Activated T-cell treated with anti-CD3 and anti-CD28 coated beads for 24 hours (primary cell): ENCODE data around the gene PLD3.
A peak's percentile ranks its signal among the peaks of the same experiment; 100 is the strongest.

Experiments
- DNase-seq: peaks from one replicate; pipeline ENCODE4 v3.0.0-alpha.2; 2020; ENCODE audit warnings: low read depth

PLD3 gene, protein sequence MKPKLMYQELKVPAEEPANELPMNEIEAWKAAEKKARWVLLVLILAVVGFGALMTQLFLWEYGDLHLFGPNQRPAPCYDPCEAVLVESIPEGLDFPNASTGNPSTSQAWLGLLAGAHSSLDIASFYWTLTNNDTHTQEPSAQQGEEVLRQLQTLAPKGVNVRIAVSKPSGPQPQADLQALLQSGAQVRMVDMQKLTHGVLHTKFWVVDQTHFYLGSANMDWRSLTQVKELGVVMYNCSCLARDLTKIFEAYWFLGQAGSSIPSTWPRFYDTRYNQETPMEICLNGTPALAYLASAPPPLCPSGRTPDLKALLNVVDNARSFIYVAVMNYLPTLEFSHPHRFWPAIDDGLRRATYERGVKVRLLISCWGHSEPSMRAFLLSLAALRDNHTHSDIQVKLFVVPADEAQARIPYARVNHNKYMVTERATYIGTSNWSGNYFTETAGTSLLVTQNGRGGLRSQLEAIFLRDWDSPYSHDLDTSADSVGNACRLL

DNA sequence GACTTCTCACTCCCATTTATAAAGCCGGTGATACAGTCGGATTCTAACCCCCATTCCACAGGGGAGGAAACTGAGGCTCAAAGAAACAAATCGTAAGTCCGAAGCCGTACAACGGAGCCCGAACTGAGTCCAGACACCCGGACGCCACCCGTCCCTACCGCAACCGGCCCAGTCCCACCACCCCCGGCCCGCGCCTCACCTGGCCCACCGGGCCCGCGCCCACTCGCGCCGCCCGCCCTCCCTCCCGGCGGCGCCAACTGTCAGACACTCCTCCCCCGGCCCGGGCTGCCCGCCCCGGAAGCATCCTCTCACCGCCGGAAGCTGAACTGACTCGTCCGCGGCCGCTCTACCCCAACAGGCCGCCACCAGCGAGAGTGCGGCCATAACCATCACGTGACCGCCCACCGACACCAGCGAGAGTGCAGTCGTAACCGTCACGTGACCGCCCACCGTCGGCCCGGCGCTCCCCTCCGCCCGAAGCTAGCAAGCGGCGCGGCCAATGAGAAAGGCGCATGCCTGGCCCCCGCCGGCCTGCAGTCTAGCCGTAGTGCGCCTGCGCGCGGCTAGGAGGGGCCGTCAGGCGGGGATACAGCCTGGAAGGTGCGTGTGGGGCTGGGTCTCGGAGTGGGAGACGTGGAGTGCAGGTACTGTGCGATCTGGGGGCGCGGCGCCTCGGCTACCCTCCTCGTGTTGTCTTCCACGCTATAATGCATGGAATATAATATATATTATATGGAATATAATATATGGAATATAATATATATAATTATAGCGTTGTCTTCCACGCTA is at the start of gene PLD3, which contains the start of gene C19orf47:
Gene PLD3, plus strand, starts transcription at position 571 of the 789 bp plus-strand sequence. CDS start 17,789 bp downstream, outside the sequence.
Gene C19orf47, minus strand, starts transcription at position 273 of the 789 bp plus-strand sequence. CDS start 6,540 bp downstream, outside the sequence.
- peak; percentile 98 for DNase-seq

DNA sequence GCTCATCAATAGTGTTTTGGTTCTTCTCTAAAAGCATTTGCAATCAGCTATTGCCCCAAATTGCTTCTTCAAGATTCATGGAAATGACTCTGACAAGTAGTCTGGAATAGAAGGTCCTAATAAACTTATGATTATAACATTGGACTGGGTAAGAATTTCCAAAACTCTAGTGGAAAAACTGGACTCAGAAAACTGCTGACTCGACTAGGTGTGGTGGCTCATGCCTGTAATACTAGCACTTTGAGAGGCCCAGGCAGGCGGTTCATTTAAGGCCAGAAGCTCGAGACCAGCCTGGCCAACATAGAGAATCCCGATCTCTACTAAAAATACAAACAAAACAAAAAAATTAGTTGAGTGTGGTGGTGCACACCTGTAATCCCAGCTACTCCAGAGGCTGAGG is 47.8 kb upstream of the PLD3 start:
- no peak for DNase-seq

DNA sequence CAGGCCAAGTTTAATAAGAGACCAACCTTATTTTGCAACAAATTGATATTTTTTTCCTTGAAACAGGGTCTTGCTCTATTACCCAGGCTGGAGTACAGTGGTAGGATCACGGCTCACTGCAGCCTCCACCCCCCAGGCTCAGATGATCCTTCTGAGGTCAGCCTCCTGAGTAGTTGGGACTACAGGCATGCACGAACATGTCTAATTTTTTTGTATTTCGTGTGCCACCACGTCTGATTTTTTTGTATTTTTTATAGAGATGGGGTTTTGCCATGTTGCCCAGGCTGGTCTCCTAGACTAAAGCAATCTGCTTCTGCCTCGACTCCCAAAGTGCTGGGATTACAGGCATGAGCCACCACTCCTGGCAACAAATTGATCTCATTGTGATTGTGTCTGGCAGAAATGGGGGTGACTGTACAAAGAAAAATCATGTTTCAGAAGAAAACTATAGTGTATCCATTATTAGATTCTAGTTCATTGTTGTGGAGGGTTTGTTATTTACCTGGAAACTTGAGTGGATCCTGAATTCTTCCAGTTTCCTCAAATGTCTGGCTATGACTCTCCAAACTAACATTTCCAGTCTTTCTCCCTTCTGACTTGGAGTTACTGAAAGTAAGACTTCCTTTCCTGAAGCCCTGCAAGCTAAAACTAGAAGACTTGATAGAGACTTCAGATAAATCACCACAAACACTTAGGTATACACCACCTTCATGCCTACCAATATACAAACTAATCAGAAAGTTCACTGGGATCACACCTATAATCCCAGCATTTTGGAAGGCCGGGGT is 46.1 kb upstream of the PLD3 start:
- no peak for DNase-seq

DNA sequence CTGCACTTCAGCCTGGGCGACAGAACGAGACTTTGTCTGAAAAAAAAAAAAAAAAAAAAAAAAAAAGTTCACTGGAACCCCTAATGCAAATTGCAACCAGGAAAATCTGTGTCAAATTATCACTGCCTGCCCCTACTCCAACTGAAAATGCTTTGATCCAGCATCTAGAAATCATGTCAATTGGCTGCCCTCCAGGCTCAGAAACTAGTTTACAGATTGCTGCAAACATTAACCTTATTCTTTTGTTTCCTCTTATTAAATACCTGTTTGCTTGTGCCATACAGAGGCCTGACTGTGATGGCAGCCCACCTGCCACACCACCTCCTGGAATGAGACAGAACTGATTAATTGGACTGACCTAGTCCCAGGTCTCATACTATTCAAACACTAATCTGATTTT is 44.7 kb upstream of the PLD3 start:
- DNase-seq = no peak

DNA sequence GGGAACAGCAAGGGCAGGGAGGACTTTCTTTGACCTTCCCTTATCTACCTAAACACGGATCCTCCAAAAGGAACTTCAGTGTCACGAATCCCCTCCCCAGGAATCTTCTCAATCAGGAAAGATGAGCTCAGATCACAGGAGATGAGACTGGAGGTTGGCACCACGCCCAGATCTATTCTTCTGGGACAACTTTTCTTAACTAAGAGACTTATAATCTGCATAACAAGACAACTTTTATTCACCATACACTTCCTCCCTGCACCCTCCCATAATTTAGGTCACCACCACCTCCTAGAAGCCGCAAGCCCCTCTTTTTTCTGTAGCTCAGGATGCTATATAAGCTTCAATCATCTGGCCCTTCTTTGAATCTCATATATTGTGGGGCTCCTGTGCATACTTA is 44.2 kb upstream of the PLD3 start:
- no peak for DNase-seq

DNA sequence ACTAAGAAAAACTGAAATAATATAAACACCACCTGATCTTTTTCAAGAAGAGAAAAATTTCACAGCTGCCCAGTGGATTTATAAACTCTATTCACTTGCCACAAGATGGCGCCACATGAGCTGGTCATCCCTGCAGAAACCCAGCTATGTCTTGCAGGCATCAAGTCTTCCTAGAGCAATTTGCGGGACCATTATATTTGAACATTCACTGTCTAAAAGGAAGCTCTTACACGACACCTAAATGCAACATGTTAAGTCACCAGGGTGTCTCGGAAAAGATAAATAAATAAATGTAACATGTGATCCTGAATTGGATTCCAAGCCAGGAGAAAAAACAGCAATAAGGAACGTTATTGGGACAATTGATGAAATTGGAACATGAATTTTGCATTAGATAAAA is 43.1 kb upstream of the PLD3 start:
- peak; percentile 60 for DNase-seq

DNA sequence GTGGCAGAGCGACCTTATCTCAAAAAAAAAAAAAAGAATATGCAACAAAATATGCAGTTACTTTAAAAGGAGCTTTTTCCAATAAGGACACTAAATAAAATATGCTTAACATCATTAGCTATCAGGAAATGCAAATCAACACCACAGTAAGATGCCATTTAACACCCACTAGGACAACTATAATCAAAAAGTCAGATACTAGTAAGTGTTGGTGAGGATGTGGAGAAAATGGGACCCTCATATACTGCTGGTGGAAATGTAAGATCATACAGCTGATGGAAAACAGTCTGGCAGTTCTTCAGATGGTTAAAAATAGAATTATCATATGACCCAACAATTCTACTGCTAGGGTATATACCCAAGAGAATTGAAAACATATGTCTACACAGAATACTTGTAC is 38.8 kb upstream of the PLD3 start:
- no peak for DNase-seq

DNA sequence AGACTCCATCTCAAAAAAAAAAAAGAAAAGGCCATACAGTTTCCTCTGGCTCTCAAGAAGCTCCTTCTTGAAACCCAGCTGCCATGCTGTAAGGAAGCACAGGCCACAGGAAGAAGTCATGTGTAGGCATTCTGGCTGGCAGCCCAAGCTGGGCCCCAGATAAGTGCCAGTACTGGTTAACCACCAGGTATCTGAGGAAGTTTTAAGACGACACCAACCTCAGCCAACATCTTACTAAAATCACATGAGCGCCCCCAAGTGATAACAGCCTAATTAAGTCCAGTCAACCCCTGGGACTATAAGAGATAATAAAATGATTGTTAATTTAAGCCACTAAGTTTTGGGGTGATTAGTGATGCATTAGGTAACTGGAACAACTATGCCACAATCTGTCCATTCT is 36.0 kb upstream of the PLD3 start:
- no peak for DNase-seq

DNA sequence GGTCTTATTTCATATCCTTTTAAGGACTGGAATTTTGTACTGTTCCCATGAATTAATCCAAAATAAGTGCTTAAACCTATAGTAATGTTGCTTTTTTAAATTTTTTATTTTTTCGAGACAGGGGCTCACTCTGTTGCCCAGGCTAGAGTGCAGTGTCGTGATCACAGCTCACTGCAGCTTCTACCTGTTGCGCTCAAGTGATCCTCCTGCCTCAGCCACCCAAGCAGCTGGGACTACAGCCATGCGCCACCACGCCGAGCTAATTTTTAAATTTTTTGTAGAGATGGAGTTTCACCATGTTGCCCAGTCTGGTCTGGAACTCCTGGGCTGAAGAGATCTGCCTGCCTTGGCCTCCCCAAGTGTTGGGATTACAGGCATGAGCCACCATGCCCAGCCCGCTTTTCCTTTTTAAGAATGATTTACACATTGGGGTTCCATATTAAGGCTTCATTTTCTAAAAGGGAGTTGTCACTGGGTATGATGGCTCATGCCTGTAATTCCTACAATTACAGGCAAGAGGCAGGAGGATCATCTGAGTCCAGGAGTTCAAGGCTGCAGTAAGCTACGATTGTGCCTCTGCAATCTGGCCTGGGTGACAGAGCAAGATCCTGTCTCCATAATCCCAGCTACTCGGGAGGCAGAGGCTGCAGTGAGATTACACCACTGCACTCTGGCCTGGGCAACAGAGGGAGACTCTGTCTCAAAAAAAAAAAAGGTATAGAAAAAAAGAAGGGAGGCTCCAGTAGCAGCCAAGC is 35.1 kb upstream of the PLD3 start:
- DNase-seq = no peak

DNA sequence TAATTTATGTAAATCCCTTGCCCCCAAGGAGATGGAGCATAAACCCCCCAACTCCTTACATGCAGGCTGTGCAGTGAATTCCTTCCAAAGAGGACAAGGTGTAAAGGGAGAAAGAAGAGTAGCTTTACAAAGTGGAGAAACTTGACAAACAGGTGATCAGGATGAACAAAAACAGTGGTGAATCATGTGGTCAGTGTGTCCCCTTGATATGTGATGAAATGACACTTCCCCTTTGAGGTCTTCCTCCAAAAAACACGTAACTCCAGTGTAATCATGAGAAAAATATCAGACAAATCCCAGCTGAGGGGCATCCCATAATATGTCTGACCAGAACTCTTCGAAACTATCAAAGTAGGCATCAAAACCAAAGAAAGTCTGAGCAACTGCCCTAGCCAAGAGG is 33.8 kb upstream of the PLD3 start:
- no peak for DNase-seq

DNA sequence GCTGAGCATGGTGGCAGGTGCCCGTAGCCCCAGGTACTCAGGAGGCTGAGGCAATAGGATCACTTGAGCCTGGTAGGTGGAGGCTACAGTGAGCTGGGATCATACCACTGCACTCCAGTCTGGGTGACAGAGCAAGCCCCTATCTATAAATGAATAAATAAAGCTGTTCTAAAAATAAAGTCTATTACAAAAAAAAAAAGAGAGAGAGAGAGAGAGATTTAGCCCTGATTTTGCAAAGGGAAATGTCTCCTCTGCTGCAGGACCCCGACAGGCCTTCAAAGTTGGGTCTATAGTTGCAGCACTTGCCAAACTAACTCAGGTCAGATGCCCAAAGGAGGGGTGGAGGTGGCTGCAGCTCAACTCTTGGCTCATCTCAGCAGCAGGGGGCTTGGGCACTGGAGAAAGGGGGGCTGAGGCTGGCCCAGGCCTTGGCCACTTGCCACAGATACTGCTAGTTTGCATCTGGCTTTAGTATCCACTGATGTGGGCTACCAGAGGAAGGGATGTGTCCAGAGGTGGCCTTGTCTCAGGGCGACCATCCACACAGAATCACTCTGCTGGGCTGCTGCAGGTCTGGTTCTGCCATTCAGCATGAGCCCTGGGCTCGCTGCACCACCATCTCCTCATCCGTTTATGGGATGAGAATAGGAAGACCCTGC is 32.6 kb upstream of the PLD3 start:
- no peak for DNase-seq

DNA sequence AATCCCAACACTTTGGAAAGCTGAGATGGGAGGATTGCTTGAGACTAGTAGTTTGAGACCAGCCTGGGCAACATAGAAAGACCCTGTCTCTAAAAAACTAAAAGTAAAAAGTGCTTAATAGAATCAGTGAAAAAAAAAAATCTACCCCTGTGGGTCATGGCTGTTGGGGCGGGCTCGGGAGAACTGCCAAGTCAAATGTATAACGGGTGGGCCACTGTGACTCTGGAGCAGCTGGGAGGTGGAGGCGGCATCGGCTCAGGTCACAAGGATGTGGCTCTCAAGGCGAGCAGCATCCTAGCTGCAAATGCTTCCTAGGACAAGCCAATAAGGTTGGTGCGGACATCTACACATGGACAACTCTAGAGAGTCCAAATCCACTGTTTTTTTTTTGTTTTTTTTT is 31.2 kb upstream of the PLD3 start:
- no peak for DNase-seq

DNA sequence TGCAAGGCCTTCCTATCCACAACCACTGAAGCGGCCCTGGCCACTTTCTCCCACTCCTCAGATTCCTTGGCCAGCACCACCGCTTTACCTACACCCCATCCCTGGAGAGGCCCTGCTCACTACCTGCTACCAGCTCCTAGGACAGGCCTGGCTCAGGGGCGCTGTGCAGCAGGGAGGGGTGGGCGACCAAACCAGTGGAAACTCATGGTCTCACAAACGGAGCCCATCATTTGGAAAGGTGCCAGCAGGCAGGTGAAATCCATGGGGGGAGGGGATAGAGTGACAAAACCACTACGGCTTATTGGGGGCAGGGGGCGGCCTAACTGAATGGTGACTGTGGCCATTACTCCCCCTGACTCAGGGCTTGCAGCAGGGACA is 27.9 kb upstream of the PLD3 start:
- DNase-seq = no peak

DNA sequence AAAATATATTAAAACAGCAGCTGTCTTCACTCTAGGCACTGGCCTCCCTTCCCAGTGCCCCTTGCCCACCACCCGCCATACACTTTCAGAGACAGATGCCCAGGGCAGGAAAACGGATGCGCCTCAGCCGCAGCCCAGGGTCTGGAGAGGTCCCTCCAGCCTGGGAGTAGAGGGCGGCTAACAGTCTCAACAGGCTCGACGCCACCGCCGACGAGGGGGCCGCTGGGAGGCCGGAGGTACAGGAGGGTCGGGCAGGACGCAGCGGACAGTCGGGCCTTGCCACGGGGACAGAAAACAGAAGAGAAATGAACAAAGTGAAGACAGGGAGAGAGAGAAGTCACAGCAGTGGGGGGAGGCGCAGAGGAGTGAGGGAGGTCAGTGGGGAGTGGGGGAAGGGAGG is 27.4 kb upstream of the PLD3 start:
- DNase-seq = no peak

DNA sequence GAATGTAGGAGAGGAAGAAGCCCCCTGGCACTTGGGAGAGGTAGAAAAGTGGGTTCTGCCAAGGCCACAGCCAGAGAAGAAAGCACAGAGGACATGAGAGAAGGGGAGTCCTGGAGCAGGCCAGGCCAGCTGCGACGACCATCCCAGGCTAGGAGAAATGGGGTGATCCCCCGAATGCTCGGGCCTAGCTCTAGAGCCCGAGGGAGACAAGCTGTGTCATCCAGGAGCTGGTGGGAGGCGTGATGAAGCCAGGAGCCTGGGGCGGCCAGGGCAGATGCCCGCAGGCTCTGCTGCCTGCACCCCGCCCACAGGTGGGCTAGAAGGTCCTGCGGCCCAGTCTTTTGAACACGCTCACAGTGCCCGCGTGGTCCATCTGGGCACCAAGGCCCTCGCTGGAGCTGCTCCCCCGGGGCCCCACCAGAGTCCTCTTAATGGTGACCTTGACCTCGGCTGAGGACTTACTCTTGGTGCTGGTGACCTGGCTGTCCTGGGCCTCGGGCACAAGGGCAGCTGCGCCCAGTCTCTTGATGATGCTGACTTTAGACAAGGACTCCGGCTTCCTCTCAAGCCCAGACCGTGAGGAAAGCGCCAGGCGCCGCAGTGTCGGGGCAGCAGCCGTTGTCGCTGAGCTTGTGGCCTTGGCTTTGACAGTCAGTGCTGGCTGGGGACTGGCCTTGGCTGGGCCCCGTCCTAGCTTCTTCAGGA is 26.8 kb upstream of the PLD3 start:
- no peak for DNase-seq

DNA sequence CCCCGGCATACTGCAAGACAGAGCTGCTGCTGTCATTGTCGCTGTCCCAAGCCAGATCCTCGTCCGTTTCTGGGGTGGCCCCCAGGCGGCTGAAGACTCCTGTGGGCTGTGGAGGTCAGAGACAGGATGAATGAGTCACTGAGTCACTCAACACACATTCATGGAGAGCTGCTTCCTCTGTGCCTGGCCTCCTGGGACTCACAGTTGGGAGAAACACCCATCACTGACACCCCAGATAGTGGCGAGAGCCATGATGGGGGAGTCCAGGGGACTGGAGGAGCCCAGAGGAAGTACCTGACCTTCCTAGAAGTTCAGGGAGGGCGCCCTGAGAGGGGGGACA is 26.3 kb upstream of the PLD3 start:
- DNase-seq = no peak

DNA sequence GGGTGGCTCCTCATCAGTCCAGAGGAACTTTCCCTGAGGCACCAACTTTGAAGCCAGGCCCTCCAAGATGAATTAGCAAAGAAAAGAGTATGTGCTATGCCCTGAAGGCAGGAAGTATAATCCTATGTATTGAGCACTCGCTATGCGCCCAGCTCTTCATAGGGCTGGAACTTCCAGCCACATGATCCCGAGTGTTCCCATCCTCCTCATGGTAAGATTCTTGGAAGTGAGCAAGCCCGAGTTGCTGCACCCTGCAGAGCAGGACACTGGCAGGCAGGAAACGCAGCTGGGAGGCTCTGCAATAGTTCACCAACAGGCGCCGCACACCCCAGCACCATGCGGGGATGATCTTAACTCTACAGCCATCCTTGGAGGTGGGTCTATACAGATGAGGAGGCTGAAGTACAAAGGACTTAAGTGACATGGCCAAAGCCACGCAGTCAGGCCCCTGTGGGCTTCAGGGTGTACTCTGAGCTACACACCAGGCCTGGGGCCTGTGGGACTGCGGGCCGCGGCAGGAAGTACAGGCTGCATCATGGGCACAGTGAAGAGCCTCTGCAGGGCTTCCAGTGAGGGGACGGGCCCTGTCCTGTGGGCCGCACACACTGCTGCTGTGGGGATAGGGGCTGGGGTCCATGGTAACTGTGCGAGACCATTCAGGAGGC is 25.4 kb upstream of the PLD3 start:
- no peak for DNase-seq

DNA sequence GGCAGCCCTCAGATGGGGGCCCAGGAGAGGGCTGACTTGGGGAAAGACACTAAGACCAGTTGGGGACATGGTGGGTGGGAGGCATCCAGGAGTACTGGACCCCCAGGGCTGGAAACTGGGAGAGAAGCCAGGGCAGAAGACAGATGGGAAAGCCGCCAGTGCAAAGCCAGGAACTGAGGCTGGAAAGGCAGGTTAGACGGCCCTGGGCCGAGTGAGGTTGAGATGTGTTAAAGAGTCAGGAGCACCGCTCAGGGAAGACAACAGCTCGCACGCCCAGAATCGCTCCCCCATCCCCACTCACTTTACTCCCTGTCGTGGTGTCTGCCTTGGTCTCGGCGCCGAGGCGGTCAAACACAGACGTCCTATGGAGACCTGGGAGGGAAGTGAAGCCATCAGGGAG is 24.8 kb upstream of the PLD3 start:
- DNase-seq = no peak

DNA sequence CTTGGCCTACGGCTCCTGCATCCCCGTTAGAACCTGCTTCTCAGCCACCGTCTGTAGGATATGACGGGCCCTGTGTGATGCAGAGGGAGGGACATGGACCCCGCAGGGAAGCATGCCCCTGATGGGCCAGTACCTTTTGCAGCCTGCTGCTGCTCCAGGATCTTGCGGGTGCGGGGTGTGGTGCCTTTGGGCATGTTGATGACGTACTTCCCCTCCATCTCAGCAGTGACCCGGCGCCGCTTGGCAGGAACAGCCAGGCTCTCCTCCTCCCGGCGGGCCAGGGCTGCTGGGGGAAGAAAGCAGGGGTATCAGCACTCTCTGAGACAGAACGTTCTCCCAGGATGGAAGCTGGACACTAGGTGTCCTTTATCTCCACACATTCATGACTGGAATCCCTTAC is 22.3 kb upstream of the PLD3 start:
- DNase-seq = no peak

DNA sequence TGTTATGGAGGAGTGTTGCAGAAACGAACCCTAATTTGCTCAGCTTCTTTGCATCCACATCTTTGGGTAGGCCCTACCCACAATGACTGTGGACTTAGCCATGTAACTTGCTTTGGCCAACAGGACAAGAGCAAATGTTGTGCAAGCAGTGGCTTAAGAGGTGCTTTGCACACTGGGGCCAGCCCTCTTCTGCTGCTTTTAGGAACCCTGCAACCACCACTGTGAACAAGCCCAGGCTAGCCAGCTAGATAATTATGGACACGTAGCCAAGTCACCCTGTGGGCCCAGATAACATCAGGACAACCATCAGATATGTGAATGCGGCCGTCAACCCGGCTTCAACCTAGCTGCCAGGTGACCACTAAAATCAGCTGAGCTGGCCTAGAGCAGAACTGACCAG is 17.4 kb upstream of the PLD3 start:
- no peak for DNase-seq
